ENCODE results near the gene ZNF804A.
"Not testable (repeated sequence)": the region's sequence is repeated elsewhere in the genome, so short reads cannot be mapped to it uniquely, and the experiment has no call there.

ZNF804A gene

DNA sequence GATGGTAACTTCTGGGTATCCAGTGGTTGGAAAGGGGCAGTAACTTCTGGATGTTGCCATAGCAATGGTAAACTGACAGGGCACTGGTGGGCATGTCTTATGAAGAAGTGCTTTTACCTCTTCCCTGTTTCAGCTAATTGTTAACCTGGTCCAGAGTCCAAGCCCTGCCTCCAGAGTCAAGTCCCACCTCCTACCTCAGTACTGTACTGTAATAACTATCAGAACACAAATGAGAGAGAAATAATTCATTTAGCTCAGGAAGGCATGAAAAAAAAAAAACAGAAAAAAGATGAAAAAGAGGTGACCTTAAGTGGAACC lies 237.0 kb downstream of the ZNF804A start:
- DNase-seq: no peak

DNA sequence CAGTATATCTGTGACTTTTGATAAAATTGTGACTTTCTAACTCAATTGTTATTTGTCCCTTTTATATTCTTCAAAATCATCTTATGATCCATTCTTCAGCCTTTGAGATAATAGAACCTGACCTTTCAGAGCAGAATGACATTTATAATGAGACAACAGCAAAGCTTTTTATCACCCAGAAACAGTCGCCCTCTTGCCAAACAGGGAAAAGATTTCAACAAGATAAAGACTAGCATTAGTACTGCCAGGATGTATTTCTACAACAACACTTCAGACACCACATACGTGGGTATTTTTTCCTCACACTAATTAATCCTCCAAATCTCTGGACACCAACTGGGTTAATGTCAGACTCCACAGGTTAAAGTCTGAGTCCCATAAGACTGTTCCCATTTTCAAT lies 249.0 kb downstream of the ZNF804A start:
- no peak for DNase-seq

DNA sequence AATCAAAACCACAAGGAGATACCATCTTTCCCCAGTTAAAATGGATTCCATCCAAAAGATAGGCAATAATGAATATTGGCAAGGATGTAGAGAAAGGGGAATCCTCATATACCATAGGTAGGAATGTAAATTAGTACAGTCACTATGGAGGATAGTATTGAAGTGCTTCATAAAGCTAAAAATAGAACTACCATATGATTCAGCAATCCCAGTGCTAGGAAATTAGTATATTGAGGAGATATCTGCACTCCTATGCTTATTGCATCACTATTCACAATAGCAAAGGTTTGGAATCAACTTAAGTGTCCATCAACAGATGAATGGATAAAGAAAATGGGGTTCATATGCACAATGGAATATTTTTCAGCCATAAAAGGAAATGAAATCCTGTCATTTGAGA lies 251.2 kb downstream of the ZNF804A start:
- no peak for DNase-seq

DNA sequence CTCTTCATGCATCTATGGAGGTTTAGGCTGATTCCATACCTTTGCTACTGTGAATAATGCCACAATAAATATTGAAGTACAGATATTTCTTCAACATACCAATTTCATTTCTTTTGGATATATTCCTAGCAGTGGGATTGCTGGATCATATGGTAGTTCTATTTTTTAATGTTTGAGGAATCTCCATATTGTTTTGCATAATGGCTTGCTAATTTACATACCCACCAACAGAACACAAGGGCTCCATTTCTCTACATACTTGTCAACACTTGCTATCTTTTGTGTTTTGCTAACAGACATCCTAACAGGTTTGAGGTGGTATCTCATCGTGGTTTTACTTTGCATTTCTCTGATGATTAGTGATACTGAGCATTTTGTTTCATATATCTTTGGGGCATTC lies 253.2 kb downstream of the ZNF804A start:
- no peak for DNase-seq

DNA sequence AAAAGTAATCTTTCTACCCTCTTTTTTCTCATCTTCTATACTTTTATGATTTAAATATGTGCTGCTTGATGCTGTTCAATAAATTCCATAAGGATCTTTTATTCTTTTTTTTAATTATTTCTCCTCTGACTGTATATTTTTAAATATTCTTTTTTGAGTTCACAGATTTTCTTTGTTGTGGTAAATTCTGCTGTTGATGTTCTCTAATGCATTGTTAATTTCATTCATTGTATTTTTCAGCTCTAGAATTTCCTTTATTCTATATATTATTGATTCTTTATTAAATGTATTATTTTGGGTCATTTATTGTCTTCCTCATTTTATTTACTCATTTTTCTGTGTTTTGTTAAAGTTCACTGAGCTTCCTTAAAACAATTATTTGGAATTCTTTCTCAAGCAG lies 260.9 kb downstream of the ZNF804A start:
- no peak for DNase-seq

DNA sequence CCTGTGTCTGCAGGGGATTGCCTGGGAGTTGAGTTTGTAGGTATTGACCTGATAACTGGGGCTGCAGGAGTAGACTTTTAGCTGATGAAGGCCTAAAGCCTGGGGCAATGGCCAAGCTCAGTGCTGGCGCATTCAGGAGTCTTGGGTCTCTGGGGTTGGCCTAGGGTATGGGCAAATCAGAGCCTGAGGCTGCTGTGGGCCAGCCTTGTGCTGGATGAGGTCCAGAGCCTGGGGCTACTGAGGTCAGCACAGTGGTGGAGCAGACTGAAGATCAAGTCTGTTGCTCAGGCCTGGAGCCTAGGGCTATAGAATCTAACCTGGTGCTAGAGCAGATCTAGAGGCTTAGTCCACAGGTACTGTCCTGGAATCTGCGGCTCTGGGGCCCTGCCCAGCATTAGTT lies 262.4 kb downstream of the ZNF804A start:
- no peak for DNase-seq

DNA sequence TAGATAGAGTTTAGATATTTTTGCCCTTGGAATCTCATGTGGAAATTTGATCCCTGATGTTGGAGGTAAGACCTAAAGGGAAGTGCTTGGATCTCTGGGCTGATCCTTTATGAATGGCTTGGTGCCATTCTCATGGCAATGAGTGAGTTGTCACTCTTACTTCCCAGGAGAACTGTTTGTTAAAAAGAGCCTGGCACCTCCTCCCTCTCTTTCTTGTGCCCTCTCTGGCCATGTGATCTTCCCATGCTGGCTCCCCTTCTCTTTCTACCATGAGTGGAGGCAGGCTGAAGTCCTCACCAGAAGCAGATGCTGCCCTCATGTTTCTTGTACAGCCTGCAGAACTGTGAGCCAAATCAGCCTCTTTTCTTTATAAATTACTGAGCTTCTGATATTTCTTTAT lies 276.9 kb downstream of the ZNF804A start:
- no peak for DNase-seq

DNA sequence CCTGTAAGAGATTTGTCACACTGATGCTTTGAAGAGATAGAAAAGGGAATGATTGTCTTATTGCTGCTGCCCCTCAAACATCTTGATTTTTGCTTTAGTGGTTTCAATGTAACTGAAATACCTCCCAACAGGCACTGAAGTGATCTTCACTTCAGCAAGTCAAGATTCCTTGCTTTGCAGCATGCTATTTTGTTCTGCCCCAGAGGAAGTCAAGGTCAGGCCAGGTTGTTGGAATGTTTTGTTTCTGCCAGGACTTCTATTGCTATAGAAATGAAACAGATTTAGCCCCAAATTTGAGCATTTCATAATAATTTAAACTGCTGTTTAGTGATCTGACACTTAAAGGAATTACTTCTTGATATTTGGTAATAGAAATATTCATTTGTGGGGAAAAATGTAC lies 277.6 kb downstream of the ZNF804A start:
- no peak for DNase-seq

DNA sequence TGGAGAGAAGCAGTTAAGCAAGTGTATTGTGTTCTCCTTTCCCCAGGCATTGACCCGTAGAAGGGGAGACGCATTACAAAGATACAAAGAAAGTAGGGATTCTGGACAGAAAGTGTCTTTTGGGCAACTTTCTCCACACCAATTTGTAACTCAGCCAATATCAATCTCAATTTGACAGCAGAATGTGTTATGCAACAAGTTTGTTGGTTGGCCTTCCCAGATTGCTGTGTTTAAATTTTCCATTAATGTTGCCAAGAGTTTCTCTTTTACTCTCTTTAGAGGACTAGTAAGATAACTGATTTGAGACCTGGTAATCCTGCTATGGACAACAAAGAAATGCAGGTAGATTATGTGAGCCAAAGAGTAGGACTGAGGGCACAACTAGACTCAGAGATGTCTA lies 279.6 kb downstream of the ZNF804A start:
- DNase-seq: no peak

DNA sequence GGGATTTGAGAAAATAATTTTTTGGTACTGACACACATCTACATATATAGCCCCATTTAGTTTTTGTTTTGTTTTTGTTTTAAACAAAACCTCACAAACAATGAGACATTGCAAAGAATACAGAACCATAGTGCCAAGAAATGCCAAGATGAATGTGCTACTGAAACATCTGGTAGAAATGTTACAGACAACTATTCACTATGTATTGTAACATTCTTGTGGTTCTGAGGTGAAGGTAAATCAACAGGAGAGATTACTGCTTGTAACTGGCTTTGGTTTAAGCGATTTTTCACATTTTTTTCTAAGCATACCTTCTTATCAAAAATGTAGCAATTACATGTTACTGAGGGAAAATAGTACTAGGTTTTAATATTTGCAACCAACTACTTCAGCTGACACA lies 281.3 kb downstream of the ZNF804A start:
- DNase-seq: no peak

DNA sequence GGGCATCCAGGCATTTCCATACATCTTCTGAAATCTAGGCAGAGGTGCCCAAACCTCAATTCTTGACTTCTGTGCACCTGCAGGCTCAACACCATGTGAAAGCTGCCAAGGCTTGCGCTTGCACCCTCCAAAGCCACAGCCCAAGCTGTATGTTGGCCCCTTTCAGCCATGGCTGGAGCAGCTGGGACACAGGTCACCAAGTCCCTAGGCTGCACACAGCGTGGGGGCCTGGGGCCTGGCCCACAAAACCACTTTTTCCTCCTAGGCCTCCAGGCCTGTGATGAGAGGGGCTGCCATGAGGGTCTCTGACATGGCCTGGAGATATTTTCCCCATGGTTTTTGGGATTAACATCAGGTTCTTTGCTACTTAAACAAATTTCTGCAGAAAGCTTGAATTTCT lies 288.3 kb downstream of the ZNF804A start:
- not testable (repeated sequence) for DNase-seq

DNA sequence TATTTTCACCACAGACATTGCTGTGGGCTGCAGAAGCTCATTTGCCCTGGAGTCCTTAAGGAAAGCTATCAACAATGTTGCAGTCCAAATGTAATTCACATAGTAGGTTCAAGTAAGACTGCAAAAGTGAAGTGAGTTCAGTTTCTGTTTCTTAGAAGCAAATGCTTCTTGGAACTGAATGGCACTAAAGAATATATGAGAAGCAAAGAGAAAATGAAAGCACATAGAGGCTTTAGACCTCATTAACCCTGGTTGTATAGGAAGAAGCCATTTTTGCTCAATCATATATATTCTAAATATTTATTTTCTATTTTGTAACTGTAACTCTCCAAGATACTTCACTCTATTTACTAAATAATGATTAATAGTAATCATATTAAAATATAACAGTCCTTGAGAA lies 292.0 kb downstream of the ZNF804A start:
- DNase-seq: no peak

DNA sequence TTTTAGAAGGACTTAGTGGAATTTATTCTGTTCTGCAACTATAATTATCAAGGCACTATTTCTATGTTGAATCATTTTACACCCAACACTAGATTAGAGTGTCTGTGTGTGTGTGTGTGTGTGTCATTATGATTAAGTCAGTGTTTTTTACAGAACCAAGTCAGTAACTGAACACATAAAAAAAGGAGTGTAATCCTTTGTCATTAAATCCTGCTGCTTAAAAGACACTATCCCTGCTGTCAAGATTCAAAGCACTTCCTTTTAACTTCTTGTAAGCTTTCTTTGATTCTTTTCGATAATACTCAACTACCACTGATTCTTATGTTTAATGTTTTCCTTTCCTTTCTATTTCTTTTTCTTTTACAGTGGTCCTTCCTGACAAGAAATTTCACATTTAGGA lies 306.7 kb downstream of the ZNF804A start:
- no peak for DNase-seq

DNA sequence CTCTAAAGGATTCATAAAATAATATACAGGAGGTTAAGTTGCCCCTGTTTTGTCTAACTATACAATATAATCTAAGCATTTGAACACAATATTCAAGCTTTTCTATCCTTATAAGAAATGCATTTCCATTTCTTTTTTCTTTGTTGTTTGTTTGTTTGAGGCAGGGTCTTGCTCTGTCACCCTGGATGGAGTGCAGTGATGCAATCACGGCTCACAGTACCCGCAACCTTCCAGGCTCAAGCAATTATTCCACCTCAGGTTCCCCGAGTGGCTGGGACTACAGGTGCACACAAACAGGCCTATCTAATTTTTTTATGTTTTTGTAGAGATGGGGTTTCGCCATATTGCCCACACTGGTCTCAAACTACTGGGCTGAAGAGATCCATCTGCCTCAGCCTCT lies 307.8 kb downstream of the ZNF804A start:
- DNase-seq: no peak

DNA sequence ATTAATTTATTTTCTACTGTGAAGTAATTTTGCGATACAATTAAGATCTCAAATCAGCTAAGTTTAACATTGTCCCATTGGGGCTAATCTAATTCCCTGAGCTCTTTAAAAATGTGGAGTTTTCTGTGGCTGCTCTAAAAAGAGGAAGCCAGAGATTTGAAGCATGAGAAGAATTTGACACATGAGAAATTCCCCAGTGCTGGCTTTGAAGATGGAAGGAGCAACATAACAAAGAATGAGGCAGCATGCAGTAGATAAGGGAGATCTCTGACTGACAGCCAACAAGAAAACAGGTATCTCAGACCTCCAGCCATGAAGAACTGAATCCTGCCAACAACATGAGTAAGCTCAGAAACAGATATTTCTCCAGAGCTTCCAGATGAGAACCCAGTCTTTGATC lies 308.4 kb downstream of the ZNF804A start:
- DNase-seq: no peak

DNA sequence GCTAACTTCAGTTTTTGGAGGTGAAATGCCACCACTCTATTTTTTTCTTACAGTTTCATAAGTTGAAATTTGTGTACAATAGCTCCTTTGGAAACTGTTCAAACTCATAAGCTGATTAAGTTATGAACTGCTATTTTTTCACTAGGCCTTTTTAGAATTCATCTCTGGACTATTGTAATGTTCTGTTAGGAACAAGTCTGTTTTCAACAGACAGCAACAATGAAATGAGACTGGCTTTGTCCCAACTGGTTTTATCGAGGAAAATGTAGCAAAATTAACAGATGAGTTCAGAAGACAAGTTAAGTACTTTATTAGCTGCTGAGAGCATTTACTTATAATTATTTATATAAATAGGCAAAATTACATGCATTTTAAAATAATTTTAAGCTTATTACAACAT lies 310.6 kb downstream of the ZNF804A start:
- no peak for DNase-seq

DNA sequence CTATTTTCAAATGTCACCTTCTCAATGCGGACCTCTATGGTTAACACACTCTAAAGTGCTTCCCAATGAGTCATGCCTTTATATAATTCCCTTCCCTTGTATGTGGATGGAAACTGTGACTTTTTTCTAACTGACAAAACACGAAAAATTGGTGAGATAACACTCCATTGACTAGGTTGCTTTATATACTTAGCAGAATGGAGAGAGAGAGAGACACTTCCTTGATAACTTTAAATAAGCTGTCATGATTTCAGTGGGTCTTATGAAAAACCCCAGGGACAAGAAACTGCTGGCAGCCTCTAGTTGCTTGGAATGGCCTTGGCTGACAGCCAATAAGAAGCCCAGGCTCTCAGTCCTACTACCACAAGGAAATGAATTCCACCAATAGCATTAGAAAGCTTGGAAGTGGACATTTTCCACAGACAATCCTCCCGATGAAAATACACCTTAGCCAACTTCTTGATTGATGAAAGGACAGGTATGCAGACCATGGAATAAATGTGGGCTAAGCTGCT lies 322.2 kb downstream of the ZNF804A start:
- no peak for DNase-seq

DNA sequence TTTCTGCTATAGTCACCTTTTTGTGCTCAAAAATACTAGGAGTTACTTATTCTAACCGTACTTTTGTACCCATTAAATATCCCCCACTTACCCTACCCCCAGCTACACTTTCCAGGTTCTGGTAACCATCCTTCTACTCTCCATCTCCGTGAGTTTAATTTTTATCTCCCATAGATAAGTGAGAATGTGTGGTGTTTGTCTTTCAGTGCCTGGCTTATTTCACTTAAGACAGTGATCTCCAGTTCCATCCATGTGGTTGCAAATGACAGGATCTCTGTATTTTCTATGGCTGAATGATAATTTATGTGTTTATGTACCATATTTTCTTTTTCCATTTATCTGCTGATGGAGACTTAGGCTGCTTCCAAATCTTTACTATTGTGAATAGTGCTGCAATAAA lies 323.3 kb downstream of the ZNF804A start:
- no peak for DNase-seq

DNA sequence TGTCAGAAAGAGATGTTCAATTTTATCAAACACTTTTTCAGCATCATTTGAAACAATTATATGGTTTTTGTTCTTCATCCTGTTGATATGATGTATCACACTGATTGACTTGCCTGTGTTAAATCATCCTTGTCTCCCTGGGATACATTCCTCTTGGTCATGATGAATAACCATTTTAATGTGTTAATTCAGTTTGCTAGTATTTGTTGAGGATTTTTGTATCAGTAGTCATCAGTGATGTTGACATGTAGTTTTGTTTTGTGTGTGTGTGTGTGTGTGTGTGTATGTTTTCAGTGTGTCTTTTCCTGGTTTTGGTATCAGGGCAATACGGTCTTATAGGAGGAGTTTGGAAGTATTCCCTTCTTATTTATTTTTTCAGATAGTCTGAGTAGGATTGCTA lies 325.4 kb downstream of the ZNF804A start:
- no peak for DNase-seq

DNA sequence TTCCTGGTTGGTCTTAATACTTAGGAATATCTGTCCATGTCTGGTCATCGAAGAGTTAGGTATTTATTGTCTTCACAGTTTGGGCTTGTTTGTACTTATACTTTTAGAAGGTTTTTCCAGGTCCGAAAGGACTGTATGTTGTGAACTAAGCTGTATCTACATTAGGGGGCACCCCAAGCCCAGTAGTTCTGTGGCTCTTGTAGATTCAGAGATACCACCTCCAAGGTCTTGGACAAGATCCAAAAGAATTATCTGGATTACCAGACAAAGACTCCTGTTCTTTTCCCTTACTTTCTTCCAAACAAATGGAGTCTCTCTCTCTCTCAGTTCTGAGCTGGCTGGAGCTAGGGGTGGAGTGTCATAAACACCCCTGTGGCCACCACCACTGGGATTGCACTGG lies 328.7 kb downstream of the ZNF804A start:
- no peak for DNase-seq

DNA sequence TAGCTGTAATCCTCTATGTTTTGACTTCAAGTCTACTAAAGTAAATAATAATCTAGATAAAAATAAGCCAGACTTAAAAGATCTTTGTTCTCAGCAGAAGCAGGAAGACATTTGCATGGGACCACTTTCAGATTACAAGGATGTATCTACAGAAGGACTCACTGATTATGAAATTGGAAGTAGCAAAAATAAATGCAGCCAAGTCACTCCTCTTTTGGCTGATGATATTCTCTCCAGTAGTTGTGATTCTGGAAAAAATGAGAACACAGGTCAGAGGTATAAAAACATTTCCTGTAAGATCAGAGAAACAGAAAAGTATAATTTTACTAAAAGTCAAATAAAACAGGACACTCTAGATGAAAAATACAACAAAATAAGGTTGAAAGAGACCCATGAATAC lies 338.4 kb downstream of the ZNF804A start:
- no peak for DNase-seq

DNA sequence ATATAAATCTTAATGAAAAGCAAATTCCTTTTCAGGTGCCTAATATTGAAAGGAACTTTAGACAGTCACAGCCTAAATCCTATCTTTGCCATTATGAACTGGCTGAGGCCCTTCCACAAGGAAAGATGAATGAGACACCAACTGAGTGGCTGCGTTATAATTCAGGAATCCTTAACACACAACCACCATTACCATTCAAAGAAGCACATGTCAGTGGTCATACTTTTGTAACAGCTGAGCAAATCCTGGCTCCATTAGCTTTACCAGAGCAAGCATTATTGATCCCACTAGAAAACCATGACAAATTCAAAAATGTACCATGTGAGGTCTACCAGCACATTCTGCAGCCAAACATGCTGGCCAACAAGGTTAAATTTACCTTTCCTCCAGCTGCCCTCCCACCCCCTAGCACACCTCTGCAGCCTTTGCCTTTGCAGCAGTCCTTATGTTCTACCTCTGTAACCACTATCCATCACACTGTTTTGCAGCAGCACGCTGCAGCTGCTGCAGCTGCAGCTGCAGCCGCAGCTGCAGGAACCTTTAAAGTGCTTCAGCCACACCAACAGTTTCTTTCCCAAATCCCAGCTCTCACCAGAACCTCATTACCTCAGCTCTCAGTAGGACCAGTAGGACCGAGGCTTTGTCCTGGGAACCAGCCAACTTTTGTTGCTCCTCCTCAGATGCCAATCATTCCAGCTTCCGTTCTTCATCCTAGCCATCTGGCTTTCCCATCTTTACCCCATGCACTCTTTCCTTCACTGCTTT lies 340.1 kb downstream of the ZNF804A start:
- no peak for DNase-seq

DNA sequence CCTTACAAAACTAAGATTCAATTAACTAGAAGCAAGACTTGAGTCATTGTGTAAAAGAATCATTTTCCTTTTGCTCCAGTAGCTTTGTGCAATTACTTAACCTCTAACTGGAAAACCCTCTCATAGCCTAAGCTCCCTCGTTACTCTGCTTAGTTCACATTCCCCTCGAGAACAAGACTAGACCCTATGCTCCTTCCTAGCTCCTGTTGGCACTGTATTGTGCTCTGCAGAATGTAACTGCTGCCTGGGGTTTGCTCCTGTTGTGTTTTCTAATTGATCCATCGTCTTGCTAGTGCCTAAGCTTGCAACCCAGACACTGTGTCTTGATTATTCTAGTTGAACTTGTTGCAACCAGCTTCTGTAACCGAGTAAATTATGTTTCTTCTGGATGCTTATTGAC lies 347.0 kb downstream of the ZNF804A start:
- DNase-seq: no peak

DNA sequence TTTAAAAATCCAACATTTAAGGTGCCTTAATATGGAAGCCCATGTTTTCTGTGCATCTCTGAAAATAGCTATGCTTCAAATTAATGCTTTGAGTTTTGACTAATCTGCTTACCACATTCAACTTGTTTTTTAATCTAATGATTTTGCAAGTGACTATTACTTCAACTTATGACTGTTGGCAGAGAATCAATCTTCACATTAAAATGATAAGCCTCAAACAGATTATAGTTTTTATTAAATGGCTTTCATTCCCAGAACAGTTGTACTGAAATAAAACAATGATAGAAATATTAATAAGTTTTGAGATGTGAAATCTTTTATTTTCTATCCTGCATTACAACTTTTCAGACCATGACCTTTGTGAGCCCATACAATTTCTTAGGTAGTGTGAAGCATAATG lies 347.5 kb downstream of the ZNF804A start:
- no peak for DNase-seq

DNA sequence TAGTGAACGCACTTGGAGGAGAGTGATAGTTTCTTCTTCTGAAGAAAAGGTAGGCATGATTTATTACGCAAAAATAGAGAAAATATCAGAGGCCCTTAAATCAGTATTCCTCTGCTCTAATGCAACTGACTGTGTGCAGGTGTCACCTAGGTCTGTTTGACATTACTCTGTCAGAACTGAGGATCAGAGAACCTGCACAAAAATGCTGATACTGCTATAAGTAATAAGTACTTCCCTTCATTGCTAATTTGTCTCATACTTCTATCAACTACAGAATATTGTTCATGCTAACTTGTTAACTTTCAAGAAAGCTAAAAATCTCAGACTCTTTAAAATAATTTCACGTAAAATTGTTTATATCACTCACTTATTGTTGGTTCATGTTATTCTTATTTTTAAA lies 358.5 kb downstream of the ZNF804A start:
- no peak for DNase-seq
